WI38 (cell line): ENCODE results near the gene IFT122.

Experiments
- H3K4me3 ChIP-seq: 2 replicates; pipeline ENCODE4 v1.5.1; 2011; ENCODE audit warnings: low read depth, mild to moderate bottlenecking, control low read depth, low read length
- TF ChIP-seq, protein P1 (sequence below): IDR thresholded peaks from 2 replicates; pipeline ENCODE4 v1.5.1; 2012; ENCODE audit warnings: low read depth, mild to moderate bottlenecking, control low read depth, low read length

The IFT122 gene

DNA sequence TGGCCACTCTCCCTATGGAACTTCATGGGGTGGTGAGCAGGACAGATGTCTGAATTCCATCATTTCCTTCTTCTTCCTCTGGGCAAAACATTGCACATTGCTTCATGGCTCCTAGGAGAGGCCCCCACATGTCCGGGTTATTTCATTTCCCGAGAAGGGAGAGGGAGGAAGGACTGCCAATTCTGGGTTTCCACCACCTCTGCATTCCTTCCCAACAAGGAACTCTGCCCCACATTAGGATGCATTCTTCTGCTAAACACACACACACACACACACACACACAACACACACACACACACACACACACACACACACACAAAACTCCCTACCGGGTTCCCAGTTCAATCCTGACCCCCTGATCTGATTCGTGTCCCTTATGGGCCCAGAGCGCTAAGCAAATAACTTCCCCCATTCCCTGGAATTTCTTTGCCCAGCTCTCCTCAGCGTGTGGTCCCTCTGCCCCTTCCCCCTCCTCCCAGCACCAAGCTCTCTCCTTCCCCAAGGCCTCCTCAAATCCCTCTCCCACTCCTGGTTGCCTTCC lies 90.3 kb downstream of the IFT122 start:
- TF ChIP-seq, protein P1, sequence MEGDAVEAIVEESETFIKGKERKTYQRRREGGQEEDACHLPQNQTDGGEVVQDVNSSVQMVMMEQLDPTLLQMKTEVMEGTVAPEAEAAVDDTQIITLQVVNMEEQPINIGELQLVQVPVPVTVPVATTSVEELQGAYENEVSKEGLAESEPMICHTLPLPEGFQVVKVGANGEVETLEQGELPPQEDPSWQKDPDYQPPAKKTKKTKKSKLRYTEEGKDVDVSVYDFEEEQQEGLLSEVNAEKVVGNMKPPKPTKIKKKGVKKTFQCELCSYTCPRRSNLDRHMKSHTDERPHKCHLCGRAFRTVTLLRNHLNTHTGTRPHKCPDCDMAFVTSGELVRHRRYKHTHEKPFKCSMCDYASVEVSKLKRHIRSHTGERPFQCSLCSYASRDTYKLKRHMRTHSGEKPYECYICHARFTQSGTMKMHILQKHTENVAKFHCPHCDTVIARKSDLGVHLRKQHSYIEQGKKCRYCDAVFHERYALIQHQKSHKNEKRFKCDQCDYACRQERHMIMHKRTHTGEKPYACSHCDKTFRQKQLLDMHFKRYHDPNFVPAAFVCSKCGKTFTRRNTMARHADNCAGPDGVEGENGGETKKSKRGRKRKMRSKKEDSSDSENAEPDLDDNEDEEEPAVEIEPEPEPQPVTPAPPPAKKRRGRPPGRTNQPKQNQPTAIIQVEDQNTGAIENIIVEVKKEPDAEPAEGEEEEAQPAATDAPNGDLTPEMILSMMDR, result no peak
- no peak overlapping the region for H3K4me3 ChIP-seq

DNA sequence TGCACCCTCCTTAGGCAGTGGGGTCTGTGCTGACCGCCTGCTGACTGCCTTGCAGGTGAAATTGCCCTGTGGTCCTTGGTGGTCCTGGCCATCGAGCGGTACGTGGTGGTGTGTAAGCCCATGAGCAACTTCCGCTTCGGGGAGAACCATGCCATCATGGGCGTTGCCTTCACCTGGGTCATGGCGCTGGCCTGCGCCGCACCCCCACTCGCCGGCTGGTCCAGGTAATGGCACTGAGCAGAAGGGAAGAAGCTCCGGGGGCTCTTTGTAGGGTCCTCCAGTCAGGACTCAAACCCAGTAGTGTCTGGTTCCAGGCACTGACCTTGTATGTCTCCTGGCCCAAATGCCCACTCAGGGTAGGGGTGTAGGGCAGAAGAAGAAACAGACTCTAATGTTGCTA lies 90.8 kb downstream of the IFT122 start:
- TF ChIP-seq, protein P1, result no peak
- no peak overlapping the region for H3K4me3 ChIP-seq

DNA sequence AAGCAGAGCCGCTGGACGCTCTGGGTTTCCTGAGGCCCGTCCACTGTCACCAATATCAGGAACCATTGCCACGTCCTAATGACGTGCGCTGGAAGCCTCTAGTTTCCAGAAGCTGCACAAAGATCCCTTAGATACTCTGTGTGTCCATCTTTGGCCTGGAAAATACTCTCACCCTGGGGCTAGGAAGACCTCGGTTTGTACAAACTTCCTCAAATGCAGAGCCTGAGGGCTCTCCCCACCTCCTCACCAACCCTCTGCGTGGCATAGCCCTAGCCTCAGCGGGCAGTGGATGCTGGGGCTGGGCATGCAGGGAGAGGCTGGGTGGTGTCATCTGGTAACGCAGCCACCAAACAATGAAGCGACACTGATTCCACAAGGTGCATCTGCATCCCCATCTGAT lies 91.7 kb downstream of the IFT122 start:
- H3K4me3 ChIP-seq, result no peak overlapping the region
- TF ChIP-seq, protein P1, result no peak

DNA sequence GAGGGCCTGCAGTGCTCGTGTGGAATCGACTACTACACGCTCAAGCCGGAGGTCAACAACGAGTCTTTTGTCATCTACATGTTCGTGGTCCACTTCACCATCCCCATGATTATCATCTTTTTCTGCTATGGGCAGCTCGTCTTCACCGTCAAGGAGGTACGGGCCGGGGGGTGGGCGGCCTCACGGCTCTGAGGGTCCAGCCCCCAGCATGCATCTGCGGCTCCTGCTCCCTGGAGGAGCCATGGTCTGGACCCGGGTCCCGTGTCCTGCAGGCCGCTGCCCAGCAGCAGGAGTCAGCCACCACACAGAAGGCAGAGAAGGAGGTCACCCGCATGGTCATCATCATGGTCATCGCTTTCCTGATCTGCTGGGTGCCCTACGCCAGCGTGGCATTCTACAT lies 92.2 kb downstream of the IFT122 start:
- TF ChIP-seq, protein P1, result no peak
- no peak overlapping the region for H3K4me3 ChIP-seq

DNA sequence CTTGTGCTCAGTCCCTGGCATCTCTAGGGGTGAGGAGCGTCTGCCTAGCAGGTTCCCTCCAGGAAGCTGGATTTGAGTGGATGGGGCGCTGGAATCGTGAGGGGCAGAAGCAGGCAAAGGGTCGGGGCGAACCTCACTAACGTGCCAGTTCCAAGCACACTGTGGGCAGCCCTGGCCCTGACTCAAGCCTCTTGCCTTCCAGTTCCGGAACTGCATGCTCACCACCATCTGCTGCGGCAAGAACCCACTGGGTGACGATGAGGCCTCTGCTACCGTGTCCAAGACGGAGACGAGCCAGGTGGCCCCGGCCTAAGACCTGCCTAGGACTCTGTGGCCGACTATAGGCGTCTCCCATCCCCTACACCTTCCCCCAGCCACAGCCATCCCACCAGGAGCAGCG lies 93.4 kb downstream of the IFT122 start:
- H3K4me3 ChIP-seq, result no peak overlapping the region
- TF ChIP-seq, protein P1, result no peak

DNA sequence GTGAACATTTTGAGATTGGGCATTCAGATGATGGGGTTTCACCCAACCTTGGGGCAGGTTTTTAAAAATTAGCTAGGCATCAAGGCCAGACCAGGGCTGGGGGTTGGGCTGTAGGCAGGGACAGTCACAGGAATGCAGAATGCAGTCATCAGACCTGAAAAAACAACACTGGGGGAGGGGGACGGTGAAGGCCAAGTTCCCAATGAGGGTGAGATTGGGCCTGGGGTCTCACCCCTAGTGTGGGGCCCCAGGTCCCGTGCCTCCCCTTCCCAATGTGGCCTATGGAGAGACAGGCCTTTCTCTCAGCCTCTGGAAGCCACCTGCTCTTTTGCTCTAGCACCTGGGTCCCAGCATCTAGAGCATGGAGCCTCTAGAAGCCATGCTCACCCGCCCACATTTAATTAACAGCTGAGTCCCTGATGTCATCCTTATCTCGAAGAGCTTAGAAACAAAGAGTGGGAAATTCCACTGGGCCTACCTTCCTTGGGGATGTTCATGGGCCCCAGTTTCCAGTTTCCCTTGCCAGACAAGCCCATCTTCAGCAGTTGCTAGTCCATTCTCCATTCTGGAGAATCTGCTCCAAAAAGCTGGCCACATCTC lies 94.5 kb downstream of the IFT122 start:
- TF ChIP-seq, protein P1, result no peak

DNA sequence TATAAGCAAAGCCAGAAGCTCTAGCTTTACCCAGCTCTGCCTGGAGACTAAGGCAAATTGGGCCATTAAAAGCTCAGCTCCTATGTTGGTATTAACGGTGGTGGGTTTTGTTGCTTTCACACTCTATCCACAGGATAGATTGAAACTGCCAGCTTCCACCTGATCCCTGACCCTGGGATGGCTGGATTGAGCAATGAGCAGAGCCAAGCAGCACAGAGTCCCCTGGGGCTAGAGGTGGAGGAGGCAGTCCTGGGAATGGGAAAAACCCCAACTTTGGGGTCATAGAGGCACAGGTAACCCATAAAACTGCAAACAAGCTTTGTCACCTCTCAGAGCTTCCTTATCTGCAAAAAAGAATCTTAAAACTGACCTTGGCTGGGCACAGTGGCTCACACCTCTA lies 95.1 kb downstream of the IFT122 start:
- no peak overlapping the region for H3K4me3 ChIP-seq
- TF ChIP-seq, protein P1, result no peak

More for the DNA sequence above, 94.5 kb downstream of the IFT122 start:
- no peak overlapping the region for H3K4me3 ChIP-seq
